ENCODE results near the gene RPS6KB2. TPM values are rescaled to one million over a fixed set of nuclear protein-coding genes. Genes with fewer than 3 reads are reported as not detected.

RPS6KB2 gene
- total RNA-seq, 1 donor from 2014 or later, result 23.0 TPM

Other genes starting within 250 kb of the RPS6KB2 start
- 28.8 and 29.6 TPM in 2 replicates for gene GRK2, start 162.0 kb upstream of the RPS6KB2 start, total RNA-seq
- 17.2 and 30.2 TPM in 2 replicates for gene ANKRD13D, start 139.2 kb upstream of the RPS6KB2 start, total RNA-seq
- gene SSH3, start 125.0 kb upstream of the RPS6KB2 start, total RNA-seq, result 7.2 and 7.3 TPM in 2 replicates
- 27.7 and 33.5 TPM in 2 replicates for gene POLD4, start 74.9 kb upstream of the RPS6KB2 start, total RNA-seq
- 1.2 and 1.5 TPM in 2 replicates for gene CLCF1, start 54.9 kb upstream of the RPS6KB2 start, total RNA-seq
- 3.0 and 3.5 TPM in 2 replicates for gene RAD9A, start 36.5 kb upstream of the RPS6KB2 start, total RNA-seq
- gene PPP1CA, start 26.6 kb upstream of the RPS6KB2 start, total RNA-seq, result 217 TPM in 2 replicates
- under 0.01 TPM in 1 of 2 replicates, not detected in the other for gene TBC1D10C, start 24.4 kb upstream of the RPS6KB2 start, total RNA-seq
- gene CARNS1, start 12.8 kb upstream of the RPS6KB2 start, total RNA-seq, result under 0.01 TPM in 2 replicates
- 0.20 TPM in 1 of 2 replicates, not detected in the other for gene PTPRCAP, start 9.2 kb downstream of the RPS6KB2 start, total RNA-seq
- 91.9 and 111 TPM in 2 replicates for gene CORO1B, start 15.0 kb downstream of the RPS6KB2 start, total RNA-seq
- gene GPR152, start 24.2 kb downstream of the RPS6KB2 start, total RNA-seq, result not detected in 2 replicates
- gene CABP4, start 26.9 kb downstream of the RPS6KB2 start, total RNA-seq, result 0.60 and 1.3 TPM in 2 replicates
- 14.2 and 16.1 TPM in 2 replicates for gene TMEM134, start 40.8 kb downstream of the RPS6KB2 start, total RNA-seq
- gene AIP, start 54.5 kb downstream of the RPS6KB2 start, total RNA-seq, result 67.1 and 112 TPM in 2 replicates
- gene PITPNM1, start 76.9 kb downstream of the RPS6KB2 start, total RNA-seq, result 3.6 and 5.2 TPM in 2 replicates
- 13.1 and 19.2 TPM in 2 replicates for gene CDK2AP2, start 79.7 kb downstream of the RPS6KB2 start, total RNA-seq
- gene CABP2, start 95.0 kb downstream of the RPS6KB2 start, total RNA-seq, result not detected in 2 replicates
- gene GSTP1, start 155.3 kb downstream of the RPS6KB2 start, total RNA-seq, result 638 and 947 TPM in 2 replicates
- gene NDUFV1, start 178.4 kb downstream of the RPS6KB2 start, total RNA-seq, result 143 and 149 TPM in 2 replicates
- 7.1 and 7.6 TPM in 2 replicates for gene NUDT8, start 201.4 kb downstream of the RPS6KB2 start, total RNA-seq
- not detected in 2 replicates for gene TBX10, start 211.3 kb downstream of the RPS6KB2 start, total RNA-seq
- not detected in 2 replicates for gene ACY3, start 222.2 kb downstream of the RPS6KB2 start, total RNA-seq
- not detected in 2 replicates for gene ALDH3B2, start 246.1 kb downstream of the RPS6KB2 start, total RNA-seq

Data from lung microvascular endothelial cell (primary cell).